HL-60 (cell line): Measurements from ENCODE around the gene C6orf52.

Experiments used
- DNase-seq, 2 experiments: peaks; one replicate each; pipeline ENCODE4 v3.0.0-alpha.2; 2010 to 2020; ENCODE audit warnings: low read depth in 1 of 2, low spot score in 1 of 2
- H3K27ac ChIP-seq: fragments of 250-450 bp; sonication (Bioruptor Pico); replicated peaks from 2 replicates; pipeline ENCODE4 v1.5.1; 2020; ENCODE audit warnings: mild to moderate bottlenecking, moderate library complexity
- H3K27me3 ChIP-seq: fragments of 250-450 bp; sonication (Bioruptor Pico); 2 replicates; pipeline ENCODE4 v1.5.1; 2021; ENCODE audit warnings: mild to moderate bottlenecking, moderate library complexity; ENCODE audit not compliant: insufficient read depth, poor library complexity, severe bottlenecking
- H3K4me3 ChIP-seq: replicated peaks from 2 replicates; pipeline ENCODE4 v1.5.1; 2011; ENCODE audit warnings: mild to moderate bottlenecking, control low read depth, low read length; ENCODE audit not compliant: insufficient read depth
- GABPA ChIP-seq: IDR thresholded peaks from 2 replicates; pipeline ENCODE4 v1.6.1; 2012; ENCODE audit warnings: low read depth
- POLR2AphosphoS5 ChIP-seq: IDR thresholded peaks from 2 replicates; pipeline ENCODE4 v1.6.1; 2012; ENCODE audit warnings: low read depth
- REST ChIP-seq: IDR thresholded peaks from 2 replicates; pipeline ENCODE4 v1.6.1; 2012; ENCODE audit warnings: low read depth; ENCODE audit not compliant: insufficient replicate concordance
- SPI1 ChIP-seq: IDR thresholded peaks from 2 replicates; pipeline ENCODE4 v1.6.1; 2012; ENCODE audit warnings: low read depth, mild to moderate bottlenecking, borderline replicate concordance
- TF ChIP-seq, protein P1 (sequence below): IDR thresholded peaks from one replicate; pipeline ENCODE4 v1.5.1; 2011; ENCODE audit warnings: low read length, control low read depth, inconsistent platforms; ENCODE audit not compliant: insufficient read depth

The C6orf52 gene

DNA sequence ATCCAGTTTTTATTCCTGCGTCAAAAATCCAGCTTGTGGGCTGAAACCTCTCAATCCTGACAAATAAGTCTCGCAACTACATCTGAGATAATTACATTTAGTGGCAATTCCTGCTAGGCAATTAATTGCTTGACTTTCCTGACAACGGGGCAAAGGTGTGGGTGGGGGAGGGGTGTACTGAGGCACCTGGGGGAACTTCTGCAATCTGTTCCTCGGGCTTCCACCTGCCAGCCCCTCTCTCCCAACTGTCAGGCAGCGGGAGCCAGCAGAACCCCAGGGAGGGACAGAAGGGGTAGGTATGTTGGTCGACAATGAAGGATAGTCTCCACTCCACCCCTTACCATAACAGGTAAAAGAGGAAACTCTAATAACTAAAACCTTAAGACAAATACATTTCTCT lies 6.8 kb downstream of the C6orf52 start:
- H3K27ac ChIP-seq: no peak overlapping the region
- H3K4me3 ChIP-seq: no peak overlapping the region
- TF ChIP-seq POLR2AphosphoS5: no peak
- H3K27me3 ChIP-seq: no peaks in the 10 kb centered on the region
- DNase-seq: no peak

DNA sequence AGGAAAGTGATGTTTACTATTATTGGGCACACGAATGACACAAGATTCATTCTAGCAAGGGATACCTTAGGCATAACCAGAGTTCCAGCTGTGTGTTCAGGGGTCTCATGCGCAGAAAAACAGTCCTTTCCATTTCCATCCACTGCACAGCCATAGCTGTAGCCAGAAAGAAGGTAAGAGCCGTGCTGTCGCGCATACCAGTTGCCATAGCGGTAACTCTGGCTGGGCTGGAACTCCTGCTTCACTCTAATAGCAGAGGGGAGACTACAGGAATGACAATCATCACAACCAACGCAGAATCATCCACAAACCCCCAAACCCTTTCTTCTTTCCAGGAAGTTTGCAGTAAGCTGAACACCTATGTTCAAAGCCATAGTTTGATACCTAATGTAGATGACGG lies 7.5 kb downstream of the C6orf52 start:
- TF ChIP-seq REST (no peak), SPI1 (no peak), GABPA (no peak), POLR2AphosphoS5 (no peak)
- TF ChIP-seq, protein P1, sequence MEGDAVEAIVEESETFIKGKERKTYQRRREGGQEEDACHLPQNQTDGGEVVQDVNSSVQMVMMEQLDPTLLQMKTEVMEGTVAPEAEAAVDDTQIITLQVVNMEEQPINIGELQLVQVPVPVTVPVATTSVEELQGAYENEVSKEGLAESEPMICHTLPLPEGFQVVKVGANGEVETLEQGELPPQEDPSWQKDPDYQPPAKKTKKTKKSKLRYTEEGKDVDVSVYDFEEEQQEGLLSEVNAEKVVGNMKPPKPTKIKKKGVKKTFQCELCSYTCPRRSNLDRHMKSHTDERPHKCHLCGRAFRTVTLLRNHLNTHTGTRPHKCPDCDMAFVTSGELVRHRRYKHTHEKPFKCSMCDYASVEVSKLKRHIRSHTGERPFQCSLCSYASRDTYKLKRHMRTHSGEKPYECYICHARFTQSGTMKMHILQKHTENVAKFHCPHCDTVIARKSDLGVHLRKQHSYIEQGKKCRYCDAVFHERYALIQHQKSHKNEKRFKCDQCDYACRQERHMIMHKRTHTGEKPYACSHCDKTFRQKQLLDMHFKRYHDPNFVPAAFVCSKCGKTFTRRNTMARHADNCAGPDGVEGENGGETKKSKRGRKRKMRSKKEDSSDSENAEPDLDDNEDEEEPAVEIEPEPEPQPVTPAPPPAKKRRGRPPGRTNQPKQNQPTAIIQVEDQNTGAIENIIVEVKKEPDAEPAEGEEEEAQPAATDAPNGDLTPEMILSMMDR: no peak
- Histone ChIP-seq H3K27ac (peak overlapping the region; percentile 62; the same call in 1 of the 2 replicates), H3K27me3 (no peaks in the 10 kb centered on the region), H3K4me3 (no peak overlapping the region)
- no peak for DNase-seq

DNA sequence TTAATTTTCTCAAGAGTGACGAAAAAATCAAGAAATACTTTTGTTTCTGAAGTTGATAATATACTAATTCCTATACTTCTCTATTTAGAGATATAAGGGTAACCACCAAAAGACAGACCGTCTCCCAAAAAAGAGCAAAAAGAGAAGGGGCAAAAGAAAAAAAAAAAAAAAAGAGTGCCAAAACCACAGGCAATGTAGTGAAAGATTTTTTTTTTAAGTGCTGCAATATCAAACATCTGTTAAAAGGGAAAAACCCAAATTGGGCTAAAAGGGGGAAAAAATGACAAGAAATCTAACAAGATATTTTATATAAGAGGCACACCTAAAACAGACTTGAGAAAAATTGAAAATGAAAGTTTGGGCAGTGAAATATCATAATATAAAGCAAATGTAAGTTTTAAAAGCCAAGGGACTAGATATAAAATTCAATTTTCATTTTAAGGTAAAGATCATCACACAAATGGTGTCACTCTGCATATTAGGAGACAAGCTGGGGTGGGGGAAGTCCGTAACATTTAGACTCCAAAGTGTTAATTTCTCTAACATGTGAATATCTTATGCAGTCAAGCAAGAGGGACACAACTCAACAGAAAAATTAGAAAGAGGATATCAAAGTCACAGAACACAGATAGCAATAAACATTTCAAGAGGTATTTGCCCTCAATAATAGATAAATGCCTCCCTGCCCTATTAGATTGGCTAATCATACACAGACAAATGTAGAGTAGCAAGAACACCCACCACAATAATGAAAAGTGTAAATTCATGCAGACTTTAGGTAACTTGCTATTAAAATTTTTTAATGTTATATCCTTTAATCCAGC lies 9.1 kb downstream of the C6orf52 start:
- TF ChIP-seq, protein P1: no peak
- no peak for TF ChIP-seq GABPA
- TF ChIP-seq REST: no peak
- TF ChIP-seq POLR2AphosphoS5: no peak
- no peak for TF ChIP-seq SPI1
- DNase-seq: no peak
- Histone ChIP-seq H3K27me3 (no peaks in the 10 kb centered on the region), H3K4me3 (no peak overlapping the region), H3K27ac (peak overlapping the region; percentile 62)

GRCh38 chr6:10684618-10685017 lies 9.8 kb downstream of the C6orf52 start:
- Histone ChIP-seq H3K27ac (peak overlapping the region; percentile 62), H3K4me3 (no peak overlapping the region), H3K27me3 (no peaks in the 10 kb centered on the region)
- DNase-seq: no peak
- TF ChIP-seq REST (no peak), POLR2AphosphoS5 (no peak), GABPA (no peak), SPI1 (0 out of 2 replicates have a peak, but pooled peaks have one; percentile 4)
